GM18511 (cell line): ENCODE data around the gene COL4A5.

ENCODE experiments used
- ATAC-seq: cut with Tn5 transposase; IDR thresholded peaks from one replicate; pipeline ENCODE4 v1.9.1; 2021; ENCODE audit warnings: mild to moderate bottlenecking, moderate library complexity; ENCODE audit not compliant: unreplicated experiment

The COL4A5 gene

GRCh38 chrX:108736509-108737479, 297.2 kb downstream of the COL4A5 start, which contains the start of gene IRS4:
Gene IRS4, minus strand, starts transcription at chrX:108736563.
- ATAC-seq: no peak

GRCh38 chrX:108737754-108738153, 298.1 kb downstream of the COL4A5 start:
- no peak for ATAC-seq

GRCh38 chrX:108740299-108740774, 300.7 kb downstream of the COL4A5 start:
- ATAC-seq: no peak
